Tibial artery (tissue), 4 donors: ENCODE results near the gene HDAC10.
A peak's percentile ranks its signal among the peaks of the same experiment; 100 is the strongest.

ENCODE experiments used
- DNase-seq, 2 donors: peaks; one replicate each; pipeline ENCODE4 v3.0.0-alpha.2; 2019
- H3K27ac ChIP-seq, 2 donors: fragments of 200-600 bp; sonication (generic) in 1 of 2; 1 replicate in 1 of 2; 2 replicates in 1 of 2; pipeline ENCODE4 v1.5.1; 2018 to 2019; ENCODE audit warnings: mild to moderate bottlenecking in 1 of 2
- H3K27me3 ChIP-seq, 2 donors: fragments of 200-600 bp; sonication (generic) in 1 of 2; one replicate each; pipeline versions ENCODE4 v1.5.1 to v1.6.0; 2016 to 2019
- H3K36me3 ChIP-seq, 3 donors: fragments of 200-600 bp; sonication (generic) in 2 of 3; one replicate each; pipeline ENCODE4 v1.5.1; 2016 to 2019; ENCODE audit warnings: mild to moderate bottlenecking in 2 of 3
- H3K4me1 ChIP-seq, 4 donors: fragments of 200-600 bp; sonication (generic) in 2 of 4; 1 replicate in 3 of 4; 2 replicates in 1 of 4; pipeline ENCODE4 v1.5.1; 2016 to 2019
- H3K4me3 ChIP-seq, 2 donors: fragments of 200-600 bp; sonication (generic) in 1 of 2; 1 replicate in 1 of 2; 2 replicates in 1 of 2; pipeline ENCODE4 v1.5.1; 2018 to 2019; ENCODE audit warnings: mild to moderate bottlenecking in 2 of 2
- H3K9me3 ChIP-seq, 3 donors: fragments of 200-600 bp; sonication (generic) in 1 of 3; one replicate each; pipeline ENCODE4 v1.5.1; 2016 to 2019
- CTCF ChIP-seq, 2 experiments: fragments of 200-600 bp in 1 of 2; fragments of 450-650 bp in 1 of 2; IDR thresholded peaks; one replicate each; pipeline ENCODE4 v1.5.1; 2017 to 2019; ENCODE audit warnings: antibody characterized with exemption in 2 of 2, mild to moderate bottlenecking in 1 of 2, moderate library complexity in 1 of 2
- intact Hi-C: fragments of 100-400 bp; cut with DNase I; formaldehyde crosslinking; loops from one replicate; pipeline ENCODE4 v1.15.0; 2023; ENCODE audit warnings: low total_unique reads

The HDAC10 gene

DNA sequence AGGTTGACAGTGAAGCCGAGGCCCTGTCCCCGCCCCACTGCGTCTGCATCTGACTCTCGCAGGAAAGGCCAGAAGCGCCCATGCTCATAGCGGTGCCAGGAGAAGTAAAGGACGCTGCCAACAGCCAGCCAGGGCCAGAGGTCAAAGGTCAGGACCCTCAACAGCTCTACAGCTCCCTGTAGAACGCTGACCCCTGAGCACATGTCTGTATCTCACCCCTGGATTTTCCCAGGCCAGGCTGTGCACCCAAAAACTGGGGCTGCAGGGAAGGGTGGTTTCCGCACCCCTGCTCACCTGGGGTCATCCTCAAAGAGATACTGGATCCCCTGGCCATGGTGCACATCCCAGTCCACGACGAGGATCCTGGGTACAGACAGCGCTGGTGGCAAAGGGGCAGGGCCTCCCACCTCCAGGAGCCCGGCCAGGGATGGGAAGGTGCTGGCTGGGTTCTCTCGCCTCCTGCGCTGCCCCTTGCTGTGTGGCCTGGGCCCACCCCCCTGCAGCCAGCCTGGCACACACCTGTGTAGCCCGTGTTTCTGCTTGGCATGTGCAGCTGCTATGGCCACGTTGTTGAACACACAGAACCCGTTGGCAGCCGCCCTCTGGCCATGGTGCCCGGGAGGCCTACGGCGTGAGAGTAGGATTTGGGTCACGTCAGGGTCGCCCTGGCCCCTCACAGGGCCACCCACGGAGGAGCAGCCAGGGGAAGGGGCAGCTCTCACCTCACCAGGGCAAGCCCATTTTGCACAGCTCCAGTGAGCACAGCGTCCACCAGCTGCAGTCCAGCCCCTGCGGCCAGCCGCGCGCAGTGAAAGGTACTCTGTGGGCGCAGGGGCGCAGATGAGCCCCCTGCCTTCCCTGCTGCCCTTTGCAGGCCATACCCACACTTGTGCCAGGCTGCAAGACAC, 1.5 kb downstream of the HDAC10 start:
- Histone ChIP-seq H3K36me3 (peaks cover 0 to 16% (median 5%) of the 10 kb centered on the region in 3 donors), H3K9me3 (no peaks in the 10 kb centered on the region), H3K4me3 (peak overlapping the region; percentile 66 to 70), H3K4me1 (peaks cover 0 to 52% (median 36%) of the 10 kb centered on the region in 4 donors), H3K27ac (no peak overlapping the region), H3K27me3 (no peaks in the 10 kb centered on the region)
- DNase-seq = no peak
- intact Hi-C loops = loop anchor here (10.0 kb wide), 2 partner anchors 195 to 255 kb away; partner anchors contain the start of genes LMF2 and NCAPH2
- TF ChIP-seq CTCF (IDR thresholded peaks at IDR 0.05) = no peak

GRCh38 chr22:50248196-50249081, 2.6 kb downstream of the HDAC10 start:
- H3K4me1 ChIP-seq = peaks cover 0 to 58% (median 41%) of the 10 kb centered on the region in 4 donors
- no peak overlapping the region for H3K4me3 ChIP-seq
- no peaks in the 10 kb centered on the region for H3K27me3 ChIP-seq
- no peak for DNase-seq
- intact Hi-C loops = loop anchor here (10.0 kb wide), 1 partner anchor 256 kb away; the partner anchor contains the start of genes LMF2 and NCAPH2
- no peak overlapping the region for H3K27ac ChIP-seq
- no peaks in the 10 kb centered on the region for H3K9me3 ChIP-seq
- TF ChIP-seq CTCF (IDR thresholded peaks at IDR 0.05) = no peak
- peaks cover 0 to 16% (median 5%) of the 10 kb centered on the region in 3 donors for H3K36me3 ChIP-seq

- Histone ChIP-seq H3K9me3 (no peaks in the 10 kb centered on the region), H3K36me3 (peaks cover 0 to 16% (median 5%) of the 10 kb centered on the region in 3 donors), H3K27me3 (no peaks in the 10 kb centered on the region), H3K27ac (no peak overlapping the region), H3K4me3 (no peak overlapping the region), H3K4me1 (peaks cover 0 to 64% (median 46%) of the 10 kb centered on the region in 4 donors)
- DNase-seq = no peak
- TF ChIP-seq CTCF (IDR thresholded peaks at IDR 0.05) = no peak
- intact Hi-C loops = loop anchor here (10.0 kb wide), 1 partner anchor 257 kb away; the partner anchor contains the start of genes LMF2 and NCAPH2
Measured at GRCh38 chr22:50247748-50248147, 3.3 kb downstream of the HDAC10 start.

DNA sequence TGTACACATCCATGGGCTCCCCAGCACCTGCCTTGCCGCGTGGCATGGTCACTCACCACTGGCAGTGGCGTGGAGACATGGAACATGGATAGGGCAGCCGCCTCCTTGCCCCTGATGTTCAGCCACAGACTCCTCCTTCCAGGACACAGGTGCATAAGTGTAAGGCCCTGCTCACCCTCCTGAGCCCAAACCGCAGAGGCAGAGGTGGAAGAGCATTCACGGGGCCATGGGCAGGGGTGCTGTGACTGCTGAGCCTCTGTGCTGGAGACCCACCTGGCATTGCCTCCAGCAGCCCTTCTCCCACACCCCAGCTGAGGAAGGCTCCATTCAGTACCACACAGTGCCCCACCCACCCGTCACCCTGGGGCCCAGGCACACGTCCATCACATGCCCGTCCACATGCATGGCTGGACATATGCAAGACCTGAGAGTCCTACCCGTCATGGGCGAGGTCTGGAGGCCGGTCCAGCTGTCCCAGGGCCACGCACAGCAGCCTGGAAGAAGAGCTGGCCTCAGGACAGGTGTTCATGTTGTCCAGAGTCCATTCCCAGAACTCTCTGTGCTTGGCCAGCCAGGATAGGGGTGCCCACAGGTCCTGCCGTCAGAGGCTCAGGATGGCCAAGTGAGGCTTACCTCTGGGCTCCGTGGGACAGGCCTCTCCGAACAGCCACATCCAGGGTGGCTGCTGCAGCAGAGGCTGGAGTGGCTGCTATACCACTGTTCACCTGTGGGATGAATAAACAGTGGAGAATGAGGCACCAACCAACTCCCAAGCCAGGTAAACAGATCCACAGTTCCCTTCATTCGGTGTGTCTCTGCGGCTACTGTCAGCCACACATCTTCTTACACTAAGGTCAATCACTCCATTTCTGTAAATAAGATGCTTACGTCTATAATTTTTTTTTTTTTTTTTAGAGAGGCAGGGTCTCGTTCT, 4.6 kb downstream of the HDAC10 start:
- DNase-seq = no peak
- peak overlapping the region in 1 of 2 donors; percentile 95 for H3K4me3 ChIP-seq
- peaks cover 0 to 16% (median 5%) of the 10 kb centered on the region in 3 donors for H3K36me3 ChIP-seq
- H3K4me1 ChIP-seq = peaks cover 0 to 70% (median 51%) of the 10 kb centered on the region in 4 donors
- no peaks in the 10 kb centered on the region for H3K9me3 ChIP-seq
- no peak overlapping the region for H3K27ac ChIP-seq
- H3K27me3 ChIP-seq = no peaks in the 10 kb centered on the region
- no peak for TF ChIP-seq CTCF (IDR thresholded peaks at IDR 0.05)
- intact Hi-C loops = loop anchor here (10.0 kb wide), 1 partner anchor 258 kb away; the partner anchor contains the start of genes LMF2 and NCAPH2
